K562 (cell line): ENCODE measurements around the gene PLPP1.

Experiments
- CAMTA2 ChIP-seq: fragments of 250-450 bp; sonication (Bioruptor Pico); conservative IDR thresholded peaks from 2 replicates; pipeline ENCODE4 v1.5.1; 2022
- CBX5 ChIP-seq: IDR thresholded peaks from 2 replicates; pipeline ENCODE4 v1.6.1; 2014; ENCODE audit warnings: low read depth, borderline replicate concordance

- no peak for TF ChIP-seq CBX5
- TF ChIP-seq CAMTA2 (CRISPR knock-in tag) = no peak
Observed at GRCh38 chr5:55413644-55414043, 121.1 kb downstream of the PLPP1 start.
